Right lobe of liver (tissue), 6 donors: ENCODE measurements around the gene ZFYVE19. TPM values are rescaled to one million over a fixed set of nuclear protein-coding genes. Genes with fewer than 3 reads are reported as not detected.

ENCODE experiments used
- ATAC-seq, 4 donors: fragments of 200-7000 bp; cut with Tn5 transposase; one replicate each; pipeline ENCODE4 v1.9.1; 2020; ENCODE audit warnings: mild to moderate bottlenecking in 4 of 4, moderate library complexity in 4 of 4
- DNase-seq, 3 donors: peaks; one replicate each; pipeline ENCODE4 v3.0.0-alpha.2; 2020
- H3K27ac ChIP-seq, 3 donors: fragments of 200-600 bp; one replicate each; pipeline ENCODE4 v1.8.0; 2022
- H3K27me3 ChIP-seq, 2 donors: fragments of 200-600 bp; one replicate each; pipeline ENCODE4 v1.8.0; 2022
- H3K36me3 ChIP-seq, 4 donors: fragments of 200-600 bp; sonication (generic) in 1 of 4; one replicate each; pipeline versions ENCODE4 v1.5.1 to v1.8.0; 2017 to 2022; ENCODE audit warnings: control low read depth in 1 of 4
- H3K4me1 ChIP-seq, 4 donors: fragments of 200-600 bp; sonication (generic) in 1 of 4; one replicate each; pipeline versions ENCODE4 v1.5.1 to v1.8.0; 2017 to 2022; ENCODE audit warnings: control low read depth in 1 of 4
- H3K4me3 ChIP-seq, 3 donors: fragments of 200-600 bp; one replicate each; pipeline ENCODE4 v1.8.0; 2022
- H3K9me3 ChIP-seq, 4 donors: fragments of 200-600 bp; sonication (generic) in 1 of 4; one replicate each; pipeline versions ENCODE4 v1.5.1 to v1.8.0; 2017 to 2022; ENCODE audit warnings: control low read depth in 1 of 4
- CTCF ChIP-seq, 4 donors: fragments of 200-600 bp in 3 of 4; fragments of 450-650 bp in 1 of 4; IDR thresholded peaks; one replicate each; pipeline versions ENCODE4 v1.5.1 to v1.8.0; 2016 to 2022; ENCODE audit warnings: antibody characterized with exemption in 4 of 4, mild to moderate bottlenecking in 2 of 4
- POLR2A ChIP-seq: fragments of 450-650 bp; IDR thresholded peaks from one replicate; pipeline ENCODE4 v1.6.1; 2017; ENCODE audit warnings: antibody characterized with exemption, mild to moderate bottlenecking
- WGBS: methylation state at CpG from one replicate; pipeline ENCODE4 v1.1.6; 2018; ENCODE audit warnings: low coverage, low lambda C conversion rate; ENCODE audit not compliant: insufficient coverage; ENCODE audit errors: missing lambda C conversion rate; 5-methylcytosine and 5-hydroxymethylcytosine counted together
- intact Hi-C, 2 donors: fragments of 100-400 bp; cut with DNase I; formaldehyde crosslinking; loops; one replicate each; pipeline versions ENCODE4 v1.11.2 to v1.14.1; 2022
- total RNA-seq, 6 experiments: library from RNA; depleted of rRNA in 2 of 6; stranded (reverse); fragments of >200 nt in 2 of 6; fragmentation: NEBNext Ultra II Directional in 3 of 6; extraction: Animal tissue kit (Norgen Biotek cat#: 25700) in 3 of 6; gene quantifications; one replicate each; pipeline versions ENCODE4 v1.1.0 to v1.2.4, GENCODE V29; 2016 to 2023
- donor health status: DM: no; HTN: yes; CAD: no.
- donor health status: DM: no; HTN: no; CAD: no.
- donor health status: DM: no; HTN: no; CAD: no.
- donor health status: DM: no; HTN: yes; CAD: no.
- donor health status: DM: no; HTN: yes; CAD: no.

Gene ZFYVE19
- total RNA-seq, 6 experiments from 2014 or later, result 11.5 to 49.3 (median 19.5) TPM

GRCh38 chr15:40828447-40829036, 21.7 kb downstream of the ZFYVE19 start, which contains the start of gene PPP1R14D:
PPP1R14D (minus strand) TSS chr15:40828708; CDS start chr15:40828641, 67 bp downstream.
- H3K27ac ChIP-seq, result no peak within 1 kb of the TSS
- intact Hi-C loops, result no loop called here
- no peaks in the 10 kb centered on the region for H3K9me3 ChIP-seq
- DNase-seq (no peak), ATAC-seq (peak; percentile 24 to 59 (median 44))
- H3K4me3 ChIP-seq, result no peak within 1 kb of the TSS
- no peaks in the 10 kb centered on the region for H3K36me3 ChIP-seq
- 100% methylated on average over 1 of the region's 6 CpGs for WGBS
- H3K27me3 ChIP-seq, result no peaks in the 10 kb centered on the region
- TF ChIP-seq POLR2A (no peak), CTCF (IDR thresholded peaks at IDR 0.05) (no peak)
- no peaks in the 10 kb centered on the region for H3K4me1 ChIP-seq

GRCh38 chr15:40829115-40829514, 22.2 kb downstream of the ZFYVE19 start:
- H3K27me3 ChIP-seq, result no peaks in the 10 kb centered on the region
- no peak overlapping the region for H3K4me3 ChIP-seq
- whole genome bisulfite sequencing, result no CpG with 5 or more reads among the region's 7 CpGs
- no peak for DNase-seq
- no peak for ATAC-seq
- intact Hi-C loops, result no loop called here
- H3K36me3 ChIP-seq, result no peaks in the 10 kb centered on the region
- H3K27ac ChIP-seq, result no peak overlapping the region
- no peaks in the 10 kb centered on the region for H3K4me1 ChIP-seq
- H3K9me3 ChIP-seq, result no peaks in the 10 kb centered on the region
- no peak for TF ChIP-seq CTCF (IDR thresholded peaks at IDR 0.05)
- no peak for TF ChIP-seq POLR2A

DNA sequence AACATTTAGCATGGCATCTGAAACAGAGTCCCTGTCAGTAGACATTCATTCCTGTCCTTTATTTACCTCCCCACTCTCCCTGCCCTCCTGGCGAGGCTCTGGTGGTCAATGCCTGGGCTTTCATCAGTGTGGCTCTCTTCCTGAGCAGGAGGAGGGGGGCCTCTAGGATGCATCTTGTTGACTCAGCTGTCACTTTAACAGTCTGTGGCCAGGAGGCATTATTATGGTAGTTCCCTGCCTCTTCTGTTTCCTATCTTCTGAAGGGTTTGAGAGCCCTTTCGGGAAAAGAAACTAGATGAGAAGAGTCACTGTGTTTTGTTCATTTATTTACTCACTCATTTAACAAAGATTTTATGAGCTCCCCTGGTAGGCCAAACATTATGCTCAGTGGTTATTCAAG, 24.0 kb downstream of the ZFYVE19 start:
- no peak overlapping the region for H3K27ac ChIP-seq
- TF ChIP-seq POLR2A (no peak), CTCF (IDR thresholded peaks at IDR 0.05) (no peak)
- no peaks in the 10 kb centered on the region for H3K4me1 ChIP-seq
- H3K4me3 ChIP-seq, result no peak overlapping the region
- H3K9me3 ChIP-seq, result no peaks in the 10 kb centered on the region
- ATAC-seq (no peak), DNase-seq (no peak)
- no peaks in the 10 kb centered on the region for H3K27me3 ChIP-seq
- H3K36me3 ChIP-seq, result no peaks in the 10 kb centered on the region
- intact Hi-C loops, result no loop called here
- WGBS, result 56% methylated on average over 1 of the region's 2 CpGs

- DNase-seq, result no peak
- Histone ChIP-seq H3K27me3 (no peaks in the 10 kb centered on the region), H3K9me3 (no peaks in the 10 kb centered on the region), H3K4me3 (no peak overlapping the region), H3K27ac (no peak overlapping the region), H3K4me1 (no peaks in the 10 kb centered on the region), H3K36me3 (no peaks in the 10 kb centered on the region)
- no peak for ATAC-seq
- 67% methylated on average over 1 of the region's 1 CpG for WGBS
- intact Hi-C loops, result no loop called here
- no peak for TF ChIP-seq POLR2A
- TF ChIP-seq CTCF (IDR thresholded peaks at IDR 0.05), result no peak
Observed at GRCh38 chr15:40831861-40832260, 25.0 kb downstream of the ZFYVE19 start.

DNA sequence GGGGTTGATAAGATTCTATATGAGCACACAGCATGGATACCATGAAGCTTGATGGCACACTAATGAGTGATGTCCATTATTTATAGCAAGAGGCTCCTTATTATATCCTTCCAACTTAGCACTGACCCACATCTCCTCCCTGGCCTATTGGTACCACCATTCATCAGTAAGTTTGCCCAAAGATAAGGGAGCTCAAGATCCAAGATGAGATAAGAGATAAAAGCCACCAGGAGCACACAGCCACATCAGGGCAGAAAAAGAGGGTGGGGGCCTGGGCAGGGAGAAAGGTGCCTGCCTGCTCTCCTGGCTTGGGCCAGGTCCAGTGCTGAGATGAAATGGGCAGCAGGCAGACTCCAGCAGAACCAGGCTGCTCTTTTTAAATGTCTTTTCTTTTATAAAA, 26.0 kb downstream of the ZFYVE19 start:
- DNase-seq (no peak), ATAC-seq (no peak)
- H3K27me3 ChIP-seq, result no peaks in the 10 kb centered on the region
- intact Hi-C loops, result no loop called here
- H3K36me3 ChIP-seq, result no peaks in the 10 kb centered on the region
- no peaks in the 10 kb centered on the region for H3K9me3 ChIP-seq
- H3K4me3 ChIP-seq, result no peak overlapping the region
- no peak overlapping the region for H3K27ac ChIP-seq
- no peaks in the 10 kb centered on the region for H3K4me1 ChIP-seq
- TF ChIP-seq CTCF (IDR thresholded peaks at IDR 0.05) (no peak), POLR2A (no peak)
